Activated naive CD4-positive, alpha-beta T cell treated with Interleukin-2 at 50 U/mL for 16 hours (primary cell): Measurements from ENCODE around the gene PPP1R36.
"Not testable (repeated sequence)": the region's sequence is repeated elsewhere in the genome, so short reads cannot be mapped to it uniquely, and the experiment has no call there.

ENCODE experiments used
- DNase-seq: peaks from one replicate; pipeline ENCODE4 v3.0.0-alpha.2; 2020

Gene PPP1R36

GRCh38 chr14:64549791-64550620 lies at the start of gene PPP1R36:
Gene PPP1R36, plus strand, starts transcription at chr14:64549961. Its CDS starts 37 bp downstream, at chr14:64549998.
- DNase-seq, result peak; percentile 55

- DNase-seq, result no peak
These were observed 49.7 kb upstream of the PPP1R36 start for GRCh38 chr14:64500088-64500487.

- DNase-seq, result no peak
These were observed 48.2 kb upstream of the PPP1R36 start for GRCh38 chr14:64501411-64502171.

- peak; percentile 21 for DNase-seq
These were observed 47.3 kb upstream of the PPP1R36 start for GRCh38 chr14:64502456-64502855.

GRCh38 chr14:64502887-64503433 lies 46.8 kb upstream of the PPP1R36 start:
- peak; percentile 39 for DNase-seq

GRCh38 chr14:64503434-64504309 lies 46.1 kb upstream of the PPP1R36 start, which contains the start of gene ZBTB25:
Gene ZBTB25, minus strand, starts transcription at chr14:64503838. Its CDS starts 13,305 bp downstream, at chr14:64490533.
- DNase-seq, result peak; percentile 94

GRCh38 chr14:64504310-64504896 lies 45.4 kb upstream of the PPP1R36 start, which contains the start of gene ZBTB1:
Gene ZBTB1, plus strand, starts transcription at chr14:64504770. Its CDS starts 16,735 bp downstream, at chr14:64521505.
- DNase-seq, result peak; percentile 89

GRCh38 chr14:64504897-64505794 lies 44.6 kb upstream of the PPP1R36 start:
- DNase-seq, result peak; percentile 85

- DNase-seq, result no peak
These were observed 43.0 kb upstream of the PPP1R36 start for GRCh38 chr14:64506721-64507120.

- peak; percentile 51 for DNase-seq
These were observed 42.2 kb upstream of the PPP1R36 start for GRCh38 chr14:64507376-64508156.

- no peak for DNase-seq
These were observed 41.5 kb upstream of the PPP1R36 start for GRCh38 chr14:64508215-64508776.

- DNase-seq, result no peak
These were observed 40.7 kb upstream of the PPP1R36 start for GRCh38 chr14:64509036-64509435.

GRCh38 chr14:64510825-64511671 lies 38.7 kb upstream of the PPP1R36 start:
- peak; percentile 64 for DNase-seq

GRCh38 chr14:64513271-64513670 lies 36.5 kb upstream of the PPP1R36 start:
- no peak for DNase-seq

GRCh38 chr14:64515053-64515452 lies 34.7 kb upstream of the PPP1R36 start:
- DNase-seq, result no peak

- no peak for DNase-seq
These were observed 32.8 kb upstream of the PPP1R36 start for GRCh38 chr14:64516969-64517368.

GRCh38 chr14:64517667-64518066 lies 32.1 kb upstream of the PPP1R36 start:
- DNase-seq, result not testable (repeated sequence)

- no peak for DNase-seq
These were observed 31.5 kb upstream of the PPP1R36 start for GRCh38 chr14:64518229-64518628.

- no peak for DNase-seq
These were observed 29.1 kb upstream of the PPP1R36 start for GRCh38 chr14:64520699-64521098.
